Tibial nerve (tissue), 3 donors: ENCODE measurements around the gene BCOR.

ENCODE experiments used
- POLR2A ChIP-seq, 2 donors: fragments of 450-650 bp; IDR thresholded peaks; one replicate each; pipeline ENCODE4 v1.6.1; 2017; ENCODE audit warnings: antibody characterized with exemption in 2 of 2, mild to moderate bottlenecking in 2 of 2, moderate library complexity in 2 of 2
- TF ChIP-seq, protein P1 (sequence below), 5 experiments: fragments of 200-600 bp in 3 of 5; fragments of 450-650 bp in 2 of 5; sonication (generic) in 3 of 5; IDR thresholded peaks; one replicate each; pipeline ENCODE4 v1.5.1; 2016 to 2019; ENCODE audit warnings: antibody characterized with exemption in 5 of 5, mild to moderate bottlenecking in 3 of 5, moderate library complexity in 2 of 5

DNA sequence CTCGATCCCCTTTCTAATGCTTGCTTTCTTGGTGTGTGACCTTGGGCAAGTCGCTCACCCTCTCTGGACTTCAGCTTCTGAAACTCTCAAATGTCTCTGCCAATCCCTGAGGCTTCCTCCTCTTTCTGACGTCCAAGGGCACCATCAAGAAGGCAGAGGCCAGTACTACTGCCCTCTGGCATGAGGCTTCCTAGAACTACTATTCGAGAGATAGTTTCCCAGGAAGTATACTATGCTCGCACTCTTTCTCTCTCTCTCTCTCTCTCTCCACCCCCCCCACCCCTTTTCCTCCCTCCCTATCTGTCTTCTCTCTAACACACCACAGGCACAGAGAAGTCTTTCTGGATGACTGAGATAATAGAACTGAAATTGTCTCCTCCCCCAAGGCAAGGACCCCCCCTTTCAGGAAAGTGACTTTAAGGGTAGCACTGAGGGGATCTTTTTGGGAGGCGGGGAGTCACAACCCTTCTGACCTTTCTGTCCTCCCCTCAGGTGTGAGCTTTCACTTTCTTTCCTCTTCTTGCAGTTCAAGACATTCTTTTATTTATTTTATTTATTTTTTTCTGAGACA is 20.0 kb upstream of the BCOR start:
- TF ChIP-seq POLR2A (IDR thresholded peaks at IDR 0.05) = no peak
- TF ChIP-seq, protein P1, sequence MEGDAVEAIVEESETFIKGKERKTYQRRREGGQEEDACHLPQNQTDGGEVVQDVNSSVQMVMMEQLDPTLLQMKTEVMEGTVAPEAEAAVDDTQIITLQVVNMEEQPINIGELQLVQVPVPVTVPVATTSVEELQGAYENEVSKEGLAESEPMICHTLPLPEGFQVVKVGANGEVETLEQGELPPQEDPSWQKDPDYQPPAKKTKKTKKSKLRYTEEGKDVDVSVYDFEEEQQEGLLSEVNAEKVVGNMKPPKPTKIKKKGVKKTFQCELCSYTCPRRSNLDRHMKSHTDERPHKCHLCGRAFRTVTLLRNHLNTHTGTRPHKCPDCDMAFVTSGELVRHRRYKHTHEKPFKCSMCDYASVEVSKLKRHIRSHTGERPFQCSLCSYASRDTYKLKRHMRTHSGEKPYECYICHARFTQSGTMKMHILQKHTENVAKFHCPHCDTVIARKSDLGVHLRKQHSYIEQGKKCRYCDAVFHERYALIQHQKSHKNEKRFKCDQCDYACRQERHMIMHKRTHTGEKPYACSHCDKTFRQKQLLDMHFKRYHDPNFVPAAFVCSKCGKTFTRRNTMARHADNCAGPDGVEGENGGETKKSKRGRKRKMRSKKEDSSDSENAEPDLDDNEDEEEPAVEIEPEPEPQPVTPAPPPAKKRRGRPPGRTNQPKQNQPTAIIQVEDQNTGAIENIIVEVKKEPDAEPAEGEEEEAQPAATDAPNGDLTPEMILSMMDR (IDR thresholded peaks at IDR 0.05) = no peak
